Measurements from ENCODE around the gene LSM12. TPM values are rescaled to one million over a fixed set of nuclear protein-coding genes. Genes with fewer than 3 reads are reported as not detected.

The LSM12 gene
- total RNA-seq, 1 experiment from 2014 or later = 128 TPM

- no peaks in the 10 kb centered on the region; the same call in 1 of the 2 replicates for H3K4me1 ChIP-seq (ENCODE audit: insufficient read depth, low read length)
- WGBS (ENCODE audit: extremely low coverage, insufficient read length, low lambda C conversion rate) = no CpG with 5 or more reads among the region's 9 CpGs
- Mint-ChIP-seq H3K36me3 (ENCODE audit: insufficient read depth in 1 of 3, low read depth in 3 of 3) (no peaks in the 10 kb centered on the region; a peak in 1 of 7 replicates), H3K27ac (no peak overlapping the region), H3K4me3 (no peak overlapping the region; a peak in 1 of 5 replicates), H3K27me3 (ENCODE audit: low read depth) (peaks cover 12% of the 10 kb centered on the region), H3K9me3 (no peaks in the 10 kb centered on the region), H3K4me1 (peaks cover 11 to 16% of the 10 kb centered on the region in 2 experiments)
- H3K56ac ChIP-seq (ENCODE audit: insufficient read length, low read depth, low read length) = no peak overlapping the region
- no peaks in the 10 kb centered on the region for H3K79me1 ChIP-seq (ENCODE audit: insufficient read depth, low read depth, low read length, poor library complexity, severe bottlenecking)
- no peaks in the 10 kb centered on the region for H3K79me2 ChIP-seq (ENCODE audit: insufficient read depth, low read length)
- no peak overlapping the region for H2AFZ ChIP-seq (ENCODE audit: low read length)
- no peak overlapping the region for H4K8ac ChIP-seq (replicated peaks; ENCODE audit: insufficient read length, low read depth, low read length)
- H3K23me2 ChIP-seq (ENCODE audit: insufficient read length, low read depth, low read length, poor library complexity, severe bottlenecking) = peaks cover 5% of the 10 kb centered on the region
- H2BK20ac ChIP-seq (ENCODE audit: low read depth, low read length, poor library complexity, severe bottlenecking) = no peak overlapping the region
- no peak overlapping the region for H2BK5ac ChIP-seq (ENCODE audit: insufficient read length, low read length)
- H2BK15ac ChIP-seq (ENCODE audit: low read depth, low read length) = no peak overlapping the region
- no peak overlapping the region for H2BK12ac ChIP-seq (ENCODE audit: insufficient read length, low read depth, low read length)
- TF ChIP-seq CTCF (conservative IDR thresholded peaks at IDR 0.05) = no peak
- no peak overlapping the region for H3K18ac ChIP-seq (ENCODE audit: insufficient read length, low read depth, low read length)
- H4K91ac ChIP-seq (ENCODE audit: insufficient read length, low read depth, low read length) = no peak overlapping the region
- H3K23ac ChIP-seq (ENCODE audit: insufficient read length, low read depth, low read length) = no peak overlapping the region
- no peak overlapping the region for H3K9ac ChIP-seq (ENCODE audit: extremely low read depth, insufficient read length, low read length)
- no peak overlapping the region for H3K4ac ChIP-seq (ENCODE audit: low read depth, low read length)
- no peak overlapping the region for H3T11ph ChIP-seq (ENCODE audit: low read length)
- no peak overlapping the region for H3K14ac ChIP-seq (ENCODE audit: insufficient read depth, low read length)
- H4K20me1 ChIP-seq (ENCODE audit: control insufficient read depth, insufficient read depth, insufficient read length) = no peaks in the 10 kb centered on the region
- H2AK5ac ChIP-seq (ENCODE audit: insufficient read length, low read length) = no peak overlapping the region
- no peak overlapping the region for H4K5ac ChIP-seq (ENCODE audit: insufficient read length, low read depth, low read length)
- H3K27ac ChIP-seq (ENCODE audit: insufficient read length, low read depth, low read length) = no peak overlapping the region
- no peak overlapping the region for H2BK120ac ChIP-seq (ENCODE audit: low read depth, low read length, poor library complexity, severe bottlenecking)
- no peak for DNase-seq
- H3K9me3 ChIP-seq (ENCODE audit: control insufficient read depth, low read depth, low read length) = no peaks in the 10 kb centered on the region
- no peaks in the 10 kb centered on the region for H3K27me3 ChIP-seq (ENCODE audit: insufficient read depth, low read length)
- H3K4me2 ChIP-seq (ENCODE audit: insufficient read depth, insufficient read length, low read length) = no peak overlapping the region
These were observed 78.2 kb downstream of the LSM12 start for GRCh38 chr17:43988301-43988700.

Data from H9 (cell line).